Activated CD4-positive, alpha-beta T cell treated with anti-CD3 and anti-CD28 coated beads, Interleukin-2, amount 50 U/mL, for 24 hours (primary cell): ENCODE measurements around the gene TXNRD2.

Experiments used
- DNase-seq, 2 donors: peaks; one replicate each; pipeline ENCODE4 v3.0.0-alpha.2; 2020; ENCODE audit warnings: low read depth in 1 of 2, low spot score in 1 of 2

TXNRD2 gene

GRCh38 chr22:19941365-19942082 lies at the start of gene TXNRD2, which contains the start of gene COMT:
Gene TXNRD2 (minus strand): TSS chr22:19941818. CDS start chr22:19941803, 15 bp downstream.
Gene COMT (plus strand): TSS chr22:19941772. CDS start chr22:19962527, 20,755 bp downstream.
- peak; percentile 40 to 49 for DNase-seq

- DNase-seq: no peak
Measured at GRCh38 chr22:19991395-19991644, 49.7 kb upstream of the TXNRD2 start.

- DNase-seq: no peak
Measured at GRCh38 chr22:19990609-19991394, 49.2 kb upstream of the TXNRD2 start.

GRCh38 chr22:19990188-19990587 lies 48.6 kb upstream of the TXNRD2 start:
- no peak for DNase-seq

GRCh38 chr22:19989725-19990067 lies 48.1 kb upstream of the TXNRD2 start:
- no peak for DNase-seq

- no peak for DNase-seq
Measured at GRCh38 chr22:19988965-19989724, 47.5 kb upstream of the TXNRD2 start.

GRCh38 chr22:19988331-19988808 lies 46.8 kb upstream of the TXNRD2 start:
- DNase-seq: no peak

- DNase-seq: no peak
Measured at GRCh38 chr22:19987394-19988306, 46.0 kb upstream of the TXNRD2 start.

GRCh38 chr22:19986410-19987341 lies 45.1 kb upstream of the TXNRD2 start:
- peak in 1 of 2 donors; percentile 32 for DNase-seq

- DNase-seq: no peak
Measured at GRCh38 chr22:19986011-19986409, 44.4 kb upstream of the TXNRD2 start.

- DNase-seq: no peak
Measured at GRCh38 chr22:19984851-19985811, 43.5 kb upstream of the TXNRD2 start.

- no peak for DNase-seq
Measured at GRCh38 chr22:19984201-19984753, 42.7 kb upstream of the TXNRD2 start.

GRCh38 chr22:19983741-19984140 lies 42.1 kb upstream of the TXNRD2 start:
- no peak for DNase-seq

GRCh38 chr22:19982991-19983578 lies 41.5 kb upstream of the TXNRD2 start:
- no peak for DNase-seq

- DNase-seq: no peak
Measured at GRCh38 chr22:19981961-19982920, 40.6 kb upstream of the TXNRD2 start.

GRCh38 chr22:19981171-19981960 lies 39.7 kb upstream of the TXNRD2 start:
- no peak for DNase-seq
